HepG2 (cell line): ENCODE results near the gene BPIFA2. TPM values are rescaled to one million over a fixed set of nuclear protein-coding genes. Genes with fewer than 3 reads are reported as not detected.

Experiments
- FOXO1 ChIP-seq: sonication (generic); formaldehyde crosslinking; IDR thresholded peaks from 2 replicates; pipeline ENCODE4 v1.4.0; 2020; ENCODE audit warnings: missing genetic modification reagents
- MED8 ChIP-seq: sonication (generic); formaldehyde crosslinking; IDR thresholded peaks from 2 replicates; pipeline ENCODE4 v1.8.1; 2023; ENCODE audit warnings: mild to moderate bottlenecking, missing genetic modification reagents; ENCODE audit not compliant: insufficient replicate concordance
- NBN ChIP-seq: fragments of 450-650 bp; conservative IDR thresholded peaks from 2 replicates; pipeline ENCODE4 v1.6.1; 2017
- PCBP1 ChIP-seq: fragments of 200-400 bp; formaldehyde crosslinking; IDR thresholded peaks from 2 replicates; pipeline ENCODE4 v1.6.1; 2017; ENCODE audit warnings: mild to moderate bottlenecking, low read depth, low read length, borderline replicate concordance
- RXRB ChIP-seq: IDR thresholded peaks from 2 replicates; pipeline ENCODE4 v1.6.1; 2016; ENCODE audit warnings: borderline replicate concordance, missing genetic modification reagents, missing compliant biosample characterization
- SALL2 ChIP-seq: sonication (generic); formaldehyde crosslinking; IDR thresholded peaks from 2 replicates; pipeline ENCODE4 v1.8.1; 2023; ENCODE audit warnings: mild to moderate bottlenecking, missing genetic modification reagents, inconsistent platforms
- SP5 ChIP-seq: IDR thresholded peaks from 2 replicates; pipeline ENCODE4 v1.6.1; 2016; ENCODE audit warnings: low read depth, borderline replicate concordance
- ZFP62 ChIP-seq: sonication (generic); formaldehyde crosslinking; IDR thresholded peaks from 2 replicates; pipeline ENCODE4 v1.4.0; 2020; ENCODE audit warnings: missing genetic modification reagents
- ZNF12 ChIP-seq: sonication (generic); formaldehyde crosslinking; IDR thresholded peaks from 2 replicates; pipeline ENCODE4 v1.5.0; 2020; ENCODE audit warnings: missing genetic modification reagents
- ZNF776 ChIP-seq: sonication (generic); formaldehyde crosslinking; IDR thresholded peaks from 2 replicates; pipeline ENCODE4 v1.4.0; 2020; ENCODE audit warnings: mild to moderate bottlenecking, missing genetic modification reagents
- polyA plus RNA-seq, 8 experiments: library from polyadenylated mRNA; depleted of rRNA in 3 of 8; stranded (reverse) in 7 of 8; unstranded in 1 of 8; fragments of >200 nt; fragmentation: Illumina TruSeq in 4 of 8; extraction: Trizol in 4 of 8; gene quantifications; 2 replicates each; pipeline versions ENCODE4 v1.2.1 to v1.2.3, GENCODE V29; 2011 to 2016; ENCODE audit warnings: low read depth in 4 of 8, missing spikeins in 1 of 8, mixed read lengths in 1 of 8; ENCODE audit not compliant: insufficient read depth in 1 of 8
- total RNA-seq, 5 experiments: library from RNA; depleted of rRNA; stranded (reverse); fragments of >200 nt; fragmentation: Illumina TruSeq; extraction: Trizol; gene quantifications; 2 replicates each; pipeline ENCODE4 v1.2.3, GENCODE V29; 2016; ENCODE audit warnings: low read depth in 1 of 5
- TF ChIP-seq, protein P1 (sequence below): sonication (generic); formaldehyde crosslinking; IDR thresholded peaks from 2 replicates; pipeline ENCODE4 v1.5.1; 2020; ENCODE audit warnings: missing genetic modification reagents, mild to moderate bottlenecking, borderline replicate concordance
- TF ChIP-seq, protein P2 (sequence below): sonication (generic); formaldehyde crosslinking; IDR thresholded peaks from 2 replicates; pipeline ENCODE4 v1.5.1; 2020; ENCODE audit warnings: mild to moderate bottlenecking, moderate library complexity, missing genetic modification reagents
- TF ChIP-seq, protein P3 (sequence below): sonication (generic); formaldehyde crosslinking; IDR thresholded peaks from 2 replicates; pipeline ENCODE4 v1.9.0; 2021; ENCODE audit warnings: missing genetic modification reagents, mild to moderate bottlenecking, borderline replicate concordance
- TF ChIP-seq, protein P4 (sequence below): IDR thresholded peaks from 2 replicates; pipeline ENCODE4 v1.6.1; 2012; ENCODE audit warnings: low read length, improper control_type of control experiment
- TF ChIP-seq, protein P5 (sequence below): sonication (generic); formaldehyde crosslinking; IDR thresholded peaks from 2 replicates; pipeline ENCODE4 v1.4.0; 2020; ENCODE audit warnings: missing genetic modification reagents, borderline replicate concordance

Gene BPIFA2
- total and polyA plus RNA-seq, 2 of the 13 experiments (the other 11 are each of a cell fraction or from before 2014, with no cell fraction given): not detected

DNA sequence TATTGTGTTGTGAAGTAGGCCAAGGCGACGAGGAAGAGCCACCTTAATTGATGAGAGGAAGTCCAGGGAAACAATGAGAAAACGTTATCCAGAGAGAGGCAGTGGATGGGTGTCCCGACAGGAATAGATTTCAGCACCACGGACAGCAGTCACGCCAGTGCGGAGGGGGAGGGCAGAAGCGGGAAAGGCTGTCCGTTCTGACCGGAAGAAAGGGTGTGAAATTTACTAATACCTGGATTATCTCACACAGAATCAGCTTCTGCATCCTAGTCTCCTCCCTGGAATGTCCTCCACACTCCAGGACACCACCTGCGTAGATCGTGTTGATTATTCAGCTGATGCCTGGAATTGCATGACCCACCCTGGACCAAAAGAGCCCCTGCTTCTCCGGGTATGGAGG, 41.8 kb downstream of the BPIFA2 start (continued):
- TF ChIP-seq, protein P1, sequence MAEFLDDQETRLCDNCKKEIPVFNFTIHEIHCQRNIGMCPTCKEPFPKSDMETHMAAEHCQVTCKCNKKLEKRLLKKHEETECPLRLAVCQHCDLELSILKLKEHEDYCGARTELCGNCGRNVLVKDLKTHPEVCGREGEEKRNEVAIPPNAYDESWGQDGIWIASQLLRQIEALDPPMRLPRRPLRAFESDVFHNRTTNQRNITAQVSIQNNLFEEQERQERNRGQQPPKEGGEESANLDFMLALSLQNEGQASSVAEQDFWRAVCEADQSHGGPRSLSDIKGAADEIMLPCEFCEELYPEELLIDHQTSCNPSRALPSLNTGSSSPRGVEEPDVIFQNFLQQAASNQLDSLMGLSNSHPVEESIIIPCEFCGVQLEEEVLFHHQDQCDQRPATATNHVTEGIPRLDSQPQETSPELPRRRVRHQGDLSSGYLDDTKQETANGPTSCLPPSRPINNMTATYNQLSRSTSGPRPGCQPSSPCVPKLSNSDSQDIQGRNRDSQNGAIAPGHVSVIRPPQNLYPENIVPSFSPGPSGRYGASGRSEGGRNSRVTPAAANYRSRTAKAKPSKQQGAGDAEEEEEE (CRISPR knock-in tag): no peak
- TF ChIP-seq SALL2 (CRISPR knock-in tag) (peak; percentile 99), PCBP1 (no peak), ZFP62 (CRISPR knock-in tag) (no peak), NBN (no peak), RXRB (CRISPR knock-in tag) (peak; percentile 93), ZNF12 (peak; percentile 88), SP5 (CRISPR knock-in tag) (peak; percentile 69), ZNF776 (no peak), FOXO1 (CRISPR knock-in tag) (peak; percentile 80), MED8 (CRISPR knock-in tag) (no peak)
- TF ChIP-seq, protein P2, sequence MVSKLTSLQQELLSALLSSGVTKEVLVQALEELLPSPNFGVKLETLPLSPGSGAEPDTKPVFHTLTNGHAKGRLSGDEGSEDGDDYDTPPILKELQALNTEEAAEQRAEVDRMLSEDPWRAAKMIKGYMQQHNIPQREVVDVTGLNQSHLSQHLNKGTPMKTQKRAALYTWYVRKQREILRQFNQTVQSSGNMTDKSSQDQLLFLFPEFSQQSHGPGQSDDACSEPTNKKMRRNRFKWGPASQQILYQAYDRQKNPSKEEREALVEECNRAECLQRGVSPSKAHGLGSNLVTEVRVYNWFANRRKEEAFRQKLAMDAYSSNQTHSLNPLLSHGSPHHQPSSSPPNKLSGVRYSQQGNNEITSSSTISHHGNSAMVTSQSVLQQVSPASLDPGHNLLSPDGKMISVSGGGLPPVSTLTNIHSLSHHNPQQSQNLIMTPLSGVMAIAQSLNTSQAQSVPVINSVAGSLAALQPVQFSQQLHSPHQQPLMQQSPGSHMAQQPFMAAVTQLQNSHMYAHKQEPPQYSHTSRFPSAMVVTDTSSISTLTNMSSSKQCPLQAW: peak; percentile 63
- TF ChIP-seq, protein P3, sequence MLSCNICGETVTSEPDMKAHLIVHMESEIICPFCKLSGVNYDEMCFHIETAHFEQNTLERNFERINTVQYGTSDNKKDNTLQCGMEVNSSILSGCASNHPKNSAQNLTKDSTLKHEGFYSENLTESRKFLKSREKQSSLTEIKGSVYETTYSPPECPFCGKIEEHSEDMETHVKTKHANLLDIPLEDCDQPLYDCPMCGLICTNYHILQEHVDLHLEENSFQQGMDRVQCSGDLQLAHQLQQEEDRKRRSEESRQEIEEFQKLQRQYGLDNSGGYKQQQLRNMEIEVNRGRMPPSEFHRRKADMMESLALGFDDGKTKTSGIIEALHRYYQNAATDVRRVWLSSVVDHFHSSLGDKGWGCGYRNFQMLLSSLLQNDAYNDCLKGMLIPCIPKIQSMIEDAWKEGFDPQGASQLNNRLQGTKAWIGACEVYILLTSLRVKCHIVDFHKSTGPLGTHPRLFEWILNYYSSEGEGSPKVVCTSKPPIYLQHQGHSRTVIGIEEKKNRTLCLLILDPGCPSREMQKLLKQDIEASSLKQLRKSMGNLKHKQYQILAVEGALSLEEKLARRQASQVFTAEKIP (CRISPR knock-in tag): no peak
- TF ChIP-seq, protein P4, sequence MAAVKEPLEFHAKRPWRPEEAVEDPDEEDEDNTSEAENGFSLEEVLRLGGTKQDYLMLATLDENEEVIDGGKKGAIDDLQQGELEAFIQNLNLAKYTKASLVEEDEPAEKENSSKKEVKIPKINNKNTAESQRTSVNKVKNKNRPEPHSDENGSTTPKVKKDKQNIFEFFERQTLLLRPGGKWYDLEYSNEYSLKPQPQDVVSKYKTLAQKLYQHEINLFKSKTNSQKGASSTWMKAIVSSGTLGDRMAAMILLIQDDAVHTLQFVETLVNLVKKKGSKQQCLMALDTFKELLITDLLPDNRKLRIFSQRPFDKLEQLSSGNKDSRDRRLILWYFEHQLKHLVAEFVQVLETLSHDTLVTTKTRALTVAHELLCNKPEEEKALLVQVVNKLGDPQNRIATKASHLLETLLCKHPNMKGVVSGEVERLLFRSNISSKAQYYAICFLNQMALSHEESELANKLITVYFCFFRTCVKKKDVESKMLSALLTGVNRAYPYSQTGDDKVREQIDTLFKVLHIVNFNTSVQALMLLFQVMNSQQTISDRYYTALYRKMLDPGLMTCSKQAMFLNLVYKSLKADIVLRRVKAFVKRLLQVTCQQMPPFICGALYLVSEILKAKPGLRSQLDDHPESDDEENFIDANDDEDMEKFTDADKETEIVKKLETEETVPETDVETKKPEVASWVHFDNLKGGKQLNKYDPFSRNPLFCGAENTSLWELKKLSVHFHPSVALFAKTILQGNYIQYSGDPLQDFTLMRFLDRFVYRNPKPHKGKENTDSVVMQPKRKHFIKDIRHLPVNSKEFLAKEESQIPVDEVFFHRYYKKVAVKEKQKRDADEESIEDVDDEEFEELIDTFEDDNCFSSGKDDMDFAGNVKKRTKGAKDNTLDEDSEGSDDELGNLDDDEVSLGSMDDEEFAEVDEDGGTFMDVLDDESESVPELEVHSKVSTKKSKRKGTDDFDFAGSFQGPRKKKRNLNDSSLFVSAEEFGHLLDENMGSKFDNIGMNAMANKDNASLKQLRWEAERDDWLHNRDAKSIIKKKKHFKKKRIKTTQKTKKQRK: no peak
- TF ChIP-seq, protein P5, sequence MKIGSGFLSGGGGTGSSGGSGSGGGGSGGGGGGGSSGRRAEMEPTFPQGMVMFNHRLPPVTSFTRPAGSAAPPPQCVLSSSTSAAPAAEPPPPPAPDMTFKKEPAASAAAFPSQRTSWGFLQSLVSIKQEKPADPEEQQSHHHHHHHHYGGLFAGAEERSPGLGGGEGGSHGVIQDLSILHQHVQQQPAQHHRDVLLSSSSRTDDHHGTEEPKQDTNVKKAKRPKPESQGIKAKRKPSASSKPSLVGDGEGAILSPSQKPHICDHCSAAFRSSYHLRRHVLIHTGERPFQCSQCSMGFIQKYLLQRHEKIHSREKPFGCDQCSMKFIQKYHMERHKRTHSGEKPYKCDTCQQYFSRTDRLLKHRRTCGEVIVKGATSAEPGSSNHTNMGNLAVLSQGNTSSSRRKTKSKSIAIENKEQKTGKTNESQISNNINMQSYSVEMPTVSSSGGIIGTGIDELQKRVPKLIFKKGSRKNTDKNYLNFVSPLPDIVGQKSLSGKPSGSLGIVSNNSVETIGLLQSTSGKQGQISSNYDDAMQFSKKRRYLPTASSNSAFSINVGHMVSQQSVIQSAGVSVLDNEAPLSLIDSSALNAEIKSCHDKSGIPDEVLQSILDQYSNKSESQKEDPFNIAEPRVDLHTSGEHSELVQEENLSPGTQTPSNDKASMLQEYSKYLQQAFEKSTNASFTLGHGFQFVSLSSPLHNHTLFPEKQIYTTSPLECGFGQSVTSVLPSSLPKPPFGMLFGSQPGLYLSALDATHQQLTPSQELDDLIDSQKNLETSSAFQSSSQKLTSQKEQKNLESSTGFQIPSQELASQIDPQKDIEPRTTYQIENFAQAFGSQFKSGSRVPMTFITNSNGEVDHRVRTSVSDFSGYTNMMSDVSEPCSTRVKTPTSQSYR (CRISPR knock-in tag): peak; percentile 98
